Body of pancreas (tissue), 4 donors: ENCODE measurements around the gene HOMER2.

Experiments
- POLR2A ChIP-seq, 3 donors: fragments of 450-650 bp; IDR thresholded peaks; one replicate each; pipeline ENCODE4 v1.6.1; 2016; ENCODE audit warnings: antibody characterized with exemption in 3 of 3, mild to moderate bottlenecking in 2 of 3
- TF ChIP-seq, protein P1 (sequence below), 7 experiments: fragments of 450-650 bp in 4 of 7; fragments of 200-600 bp in 3 of 7; sonication (generic) in 3 of 7; IDR thresholded peaks; one replicate each; pipeline ENCODE4 v1.5.1; 2016 to 2019; ENCODE audit warnings: antibody characterized with exemption in 7 of 7

GRCh38 chr15:82854554-82854953 is 98.0 kb downstream of the HOMER2 start:
- TF ChIP-seq, protein P1, sequence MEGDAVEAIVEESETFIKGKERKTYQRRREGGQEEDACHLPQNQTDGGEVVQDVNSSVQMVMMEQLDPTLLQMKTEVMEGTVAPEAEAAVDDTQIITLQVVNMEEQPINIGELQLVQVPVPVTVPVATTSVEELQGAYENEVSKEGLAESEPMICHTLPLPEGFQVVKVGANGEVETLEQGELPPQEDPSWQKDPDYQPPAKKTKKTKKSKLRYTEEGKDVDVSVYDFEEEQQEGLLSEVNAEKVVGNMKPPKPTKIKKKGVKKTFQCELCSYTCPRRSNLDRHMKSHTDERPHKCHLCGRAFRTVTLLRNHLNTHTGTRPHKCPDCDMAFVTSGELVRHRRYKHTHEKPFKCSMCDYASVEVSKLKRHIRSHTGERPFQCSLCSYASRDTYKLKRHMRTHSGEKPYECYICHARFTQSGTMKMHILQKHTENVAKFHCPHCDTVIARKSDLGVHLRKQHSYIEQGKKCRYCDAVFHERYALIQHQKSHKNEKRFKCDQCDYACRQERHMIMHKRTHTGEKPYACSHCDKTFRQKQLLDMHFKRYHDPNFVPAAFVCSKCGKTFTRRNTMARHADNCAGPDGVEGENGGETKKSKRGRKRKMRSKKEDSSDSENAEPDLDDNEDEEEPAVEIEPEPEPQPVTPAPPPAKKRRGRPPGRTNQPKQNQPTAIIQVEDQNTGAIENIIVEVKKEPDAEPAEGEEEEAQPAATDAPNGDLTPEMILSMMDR (IDR thresholded peaks at IDR 0.05) = no peak
- no peak for TF ChIP-seq POLR2A (IDR thresholded peaks at IDR 0.05)
